Measurements from ENCODE around the gene MAMLD1. TPM values are rescaled to one million over a fixed set of nuclear protein-coding genes. Genes with fewer than 3 reads are reported as not detected.

MAMLD1 gene
- total RNA-seq, 1 donor from 2014 or later, result 4.5 TPM

DNA sequence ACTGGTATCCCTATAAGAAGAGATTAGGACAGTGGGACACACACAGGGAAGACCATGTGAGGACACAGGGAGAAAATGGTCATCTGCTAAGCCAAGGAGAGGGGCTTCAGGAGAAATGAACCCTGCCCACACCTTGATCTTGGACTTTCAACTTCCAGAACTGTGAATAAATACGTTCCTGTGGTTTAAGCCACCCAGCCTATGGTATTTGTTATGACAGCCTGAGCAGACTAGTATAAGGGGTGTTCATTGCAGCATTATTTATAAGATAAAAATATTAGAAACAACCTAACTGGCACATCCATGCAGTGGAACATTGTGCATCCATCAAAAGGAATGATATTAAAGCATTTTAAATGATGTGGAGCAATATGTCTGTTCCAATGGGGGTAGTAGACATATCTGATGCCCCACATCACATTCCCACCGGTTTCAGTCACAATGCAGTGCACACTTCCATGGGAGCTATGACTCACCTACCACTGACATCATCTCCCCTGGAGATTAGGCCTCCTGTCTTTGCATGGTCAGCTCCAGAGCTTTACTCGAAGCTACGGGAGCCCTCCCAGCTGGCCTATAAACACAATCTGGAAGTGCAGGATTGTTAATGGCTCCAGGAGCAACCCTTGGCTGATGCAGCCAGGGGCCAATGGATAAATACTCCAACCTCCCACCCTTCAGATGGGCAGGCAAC lies 38.9 kb upstream of the MAMLD1 start:
- Mint-ChIP-seq H3K27ac (ENCODE audit: unreplicated experiment) (no peak overlapping the region), H3K36me3 (ENCODE audit: low read depth) (peaks cover 2% of the 10 kb centered on the region), H3K9me3 (peaks cover 16% of the 10 kb centered on the region), H3K27me3 (ENCODE audit: low read depth) (no peaks in the 10 kb centered on the region), H3K4me1 (no peaks in the 10 kb centered on the region), H3K4me3 (no peak overlapping the region)
- DNase-seq (ENCODE audit: low read depth, low spot score), result no peak
- TF ChIP-seq, protein P1, sequence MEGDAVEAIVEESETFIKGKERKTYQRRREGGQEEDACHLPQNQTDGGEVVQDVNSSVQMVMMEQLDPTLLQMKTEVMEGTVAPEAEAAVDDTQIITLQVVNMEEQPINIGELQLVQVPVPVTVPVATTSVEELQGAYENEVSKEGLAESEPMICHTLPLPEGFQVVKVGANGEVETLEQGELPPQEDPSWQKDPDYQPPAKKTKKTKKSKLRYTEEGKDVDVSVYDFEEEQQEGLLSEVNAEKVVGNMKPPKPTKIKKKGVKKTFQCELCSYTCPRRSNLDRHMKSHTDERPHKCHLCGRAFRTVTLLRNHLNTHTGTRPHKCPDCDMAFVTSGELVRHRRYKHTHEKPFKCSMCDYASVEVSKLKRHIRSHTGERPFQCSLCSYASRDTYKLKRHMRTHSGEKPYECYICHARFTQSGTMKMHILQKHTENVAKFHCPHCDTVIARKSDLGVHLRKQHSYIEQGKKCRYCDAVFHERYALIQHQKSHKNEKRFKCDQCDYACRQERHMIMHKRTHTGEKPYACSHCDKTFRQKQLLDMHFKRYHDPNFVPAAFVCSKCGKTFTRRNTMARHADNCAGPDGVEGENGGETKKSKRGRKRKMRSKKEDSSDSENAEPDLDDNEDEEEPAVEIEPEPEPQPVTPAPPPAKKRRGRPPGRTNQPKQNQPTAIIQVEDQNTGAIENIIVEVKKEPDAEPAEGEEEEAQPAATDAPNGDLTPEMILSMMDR (conservative IDR thresholded peaks at IDR 0.05), result no peak

DNA sequence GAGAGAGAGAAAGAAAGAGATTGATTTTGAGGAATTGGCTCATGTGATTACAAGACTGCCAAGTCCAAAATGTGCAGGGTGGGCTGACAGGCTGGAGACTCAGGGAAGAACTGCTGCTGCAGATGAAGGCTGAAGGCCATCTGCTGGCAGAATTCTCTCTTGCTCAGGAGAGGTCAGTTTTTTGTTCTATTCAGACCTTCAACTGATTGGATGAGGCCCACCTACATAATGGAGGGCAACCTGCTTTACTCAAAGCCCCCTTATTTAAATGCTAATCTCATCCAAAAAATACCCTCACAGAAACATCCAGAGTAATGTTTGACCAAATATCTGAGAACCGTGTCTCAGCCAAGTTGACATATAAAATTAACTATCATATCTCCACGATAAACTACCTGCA lies 38.2 kb upstream of the MAMLD1 start:
- TF ChIP-seq, protein P1 (conservative IDR thresholded peaks at IDR 0.05), result no peak
- no peak overlapping the region for H3K27ac Mint-ChIP-seq (ENCODE audit: unreplicated experiment)
- H3K9me3 Mint-ChIP-seq, result peaks cover 16% of the 10 kb centered on the region
- DNase-seq (ENCODE audit: low read depth, low spot score), result no peak
- peaks cover 2% of the 10 kb centered on the region for H3K36me3 Mint-ChIP-seq (ENCODE audit: low read depth)
- no peaks in the 10 kb centered on the region for H3K27me3 Mint-ChIP-seq (ENCODE audit: low read depth)
- H3K4me3 Mint-ChIP-seq, result no peak overlapping the region
- H3K4me1 Mint-ChIP-seq, result no peaks in the 10 kb centered on the region

DNA sequence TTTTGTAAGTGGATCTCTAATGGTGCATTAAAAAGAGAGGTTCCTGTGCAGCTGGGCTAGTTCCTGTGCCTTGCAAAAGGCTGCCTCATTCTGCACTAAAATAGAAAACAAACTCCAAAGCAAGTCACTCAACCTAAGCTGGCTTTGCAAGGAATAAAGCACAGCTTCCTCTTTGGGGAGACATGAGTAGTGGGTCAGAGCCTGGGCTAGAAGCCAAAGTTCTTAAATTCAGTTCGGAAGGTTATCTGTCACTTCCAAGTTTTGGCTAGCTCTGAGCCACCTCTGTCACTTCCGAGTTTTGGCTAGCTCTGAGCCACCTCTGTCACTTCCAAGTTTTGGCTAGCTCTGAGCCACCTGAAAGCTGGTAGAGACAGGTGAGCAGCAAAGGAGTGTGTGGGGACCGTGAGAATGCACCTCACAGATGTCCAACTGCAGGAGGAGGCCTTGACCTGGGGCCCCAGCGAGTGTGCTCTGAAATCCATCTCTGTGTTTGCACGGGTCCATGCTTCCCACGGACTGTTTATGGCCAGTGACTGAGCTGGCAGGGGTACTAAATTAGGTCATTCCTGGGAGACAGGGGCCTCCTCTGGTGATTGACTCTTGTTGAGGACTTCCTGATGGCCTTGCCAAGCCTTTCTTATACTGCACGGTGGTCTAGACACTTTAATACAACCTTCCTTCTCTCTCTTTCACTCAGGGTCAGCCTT lies 36.4 kb upstream of the MAMLD1 start:
- Mint-ChIP-seq H3K27me3 (ENCODE audit: low read depth) (no peaks in the 10 kb centered on the region), H3K4me1 (no peaks in the 10 kb centered on the region), H3K36me3 (ENCODE audit: low read depth) (peaks cover 2% of the 10 kb centered on the region), H3K9me3 (peaks cover 16% of the 10 kb centered on the region), H3K27ac (ENCODE audit: unreplicated experiment) (no peak overlapping the region), H3K4me3 (no peak overlapping the region)
- TF ChIP-seq, protein P1 (conservative IDR thresholded peaks at IDR 0.05), result no peak
- DNase-seq (ENCODE audit: low read depth, low spot score), result no peak

DNA sequence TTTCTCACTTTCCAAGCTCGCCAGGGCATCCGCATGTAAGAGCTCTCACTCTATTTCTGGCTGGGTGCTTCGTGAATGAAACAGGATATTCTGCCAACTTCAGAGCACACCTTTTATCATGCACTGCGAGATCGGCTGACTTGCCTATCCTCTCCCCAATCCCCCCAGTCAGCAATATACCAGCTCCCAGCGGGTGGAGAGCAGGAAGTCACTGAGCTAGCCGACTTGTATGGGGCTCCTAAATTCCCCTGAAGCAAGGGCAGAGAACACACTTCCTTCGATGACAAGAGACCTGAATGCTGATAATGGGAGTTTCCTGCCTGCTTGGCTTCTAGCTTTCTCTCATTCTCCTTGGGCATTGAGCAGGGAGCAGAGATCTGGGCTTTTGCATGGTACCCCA lies 33.8 kb upstream of the MAMLD1 start:
- Mint-ChIP-seq H3K27ac (ENCODE audit: unreplicated experiment) (no peak overlapping the region), H3K27me3 (ENCODE audit: low read depth) (no peaks in the 10 kb centered on the region), H3K4me1 (no peaks in the 10 kb centered on the region), H3K4me3 (no peak overlapping the region), H3K36me3 (ENCODE audit: low read depth) (peaks cover 2% of the 10 kb centered on the region), H3K9me3 (peaks cover 6% of the 10 kb centered on the region)
- no peak for DNase-seq (ENCODE audit: low read depth, low spot score)
- TF ChIP-seq, protein P1 (conservative IDR thresholded peaks at IDR 0.05), result no peak

DNA sequence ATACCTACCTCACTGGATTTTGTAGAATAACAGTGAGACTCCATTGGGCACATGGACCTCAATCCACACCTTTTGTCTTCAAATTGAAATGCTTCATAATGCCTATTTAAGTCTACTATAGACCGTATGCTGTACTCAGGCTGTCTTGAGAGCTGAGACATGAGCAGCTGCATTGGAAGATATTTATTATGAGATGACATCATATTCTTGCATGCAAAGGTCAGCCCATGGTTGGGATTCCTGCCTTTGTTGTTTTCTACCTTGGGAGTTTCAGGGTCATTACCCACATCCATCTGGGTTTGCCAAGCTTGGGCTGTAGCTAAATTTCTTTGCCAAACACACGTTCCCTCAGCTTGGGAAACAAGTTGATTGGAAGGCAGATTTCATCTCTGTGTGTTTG lies 33.2 kb upstream of the MAMLD1 start:
- Mint-ChIP-seq H3K9me3 (peaks cover 3% of the 10 kb centered on the region), H3K4me3 (no peak overlapping the region), H3K36me3 (ENCODE audit: low read depth) (peaks cover 2% of the 10 kb centered on the region), H3K27ac (ENCODE audit: unreplicated experiment) (no peak overlapping the region), H3K4me1 (no peaks in the 10 kb centered on the region), H3K27me3 (ENCODE audit: low read depth) (no peaks in the 10 kb centered on the region)
- DNase-seq (ENCODE audit: low read depth, low spot score), result no peak
- TF ChIP-seq, protein P1 (conservative IDR thresholded peaks at IDR 0.05), result no peak

All from neural crest cell (in vitro differentiated cells).